NCI-H1436 (cell line): ENCODE data around the gene SIGLEC7.
"Not testable (repeated sequence)": the region's sequence is repeated elsewhere in the genome, so short reads cannot be mapped to it uniquely, and the experiment has no call there.

Experiments
- DNase-seq: peaks from one replicate; lab custom pipeline; 2025; lab: John Stamatoyannopoulos, UW

SIGLEC7 gene

DNA sequence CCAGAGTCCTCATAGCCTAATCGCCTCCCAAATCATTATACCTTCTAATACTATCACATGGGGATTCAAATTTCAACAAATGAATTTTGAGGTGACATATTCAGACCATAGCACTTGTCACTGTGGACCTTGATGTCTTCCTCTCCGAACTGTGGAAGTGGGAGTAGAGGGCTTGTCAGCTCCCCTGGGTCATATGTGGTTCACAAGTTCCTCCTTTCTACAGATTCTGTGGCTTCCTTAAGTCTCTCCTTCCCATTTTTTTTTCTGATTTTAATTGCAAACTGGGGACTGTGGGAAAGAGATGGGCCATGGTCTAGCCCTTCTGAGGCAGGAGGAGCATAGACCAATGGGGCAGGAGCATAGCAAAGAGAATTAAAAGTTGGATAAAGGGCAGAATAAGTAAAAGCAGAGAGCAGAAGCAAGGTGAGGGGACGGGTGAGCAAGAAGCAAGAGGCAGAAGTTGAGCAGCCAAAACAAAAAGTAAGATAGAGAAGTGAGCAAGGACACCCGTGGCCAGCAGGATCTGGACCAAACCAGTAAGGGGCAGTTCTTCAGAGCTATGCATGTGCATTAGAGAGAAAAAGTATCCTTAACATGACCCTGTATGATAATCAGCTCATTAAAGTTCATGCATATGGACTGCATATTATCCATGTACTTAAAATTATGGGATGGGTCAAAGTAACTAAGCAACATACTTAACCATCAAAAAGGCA lies 2.6 kb upstream of the SIGLEC7 start:
- no peak for DNase-seq

- no peak for DNase-seq
These were observed 1.7 kb upstream of the SIGLEC7 start for GRCh38 chr19:51140441-51140840.

GRCh38 chr19:51141181-51141580 lies 920 bp upstream of the SIGLEC7 start:
- DNase-seq = no peak

DNA sequence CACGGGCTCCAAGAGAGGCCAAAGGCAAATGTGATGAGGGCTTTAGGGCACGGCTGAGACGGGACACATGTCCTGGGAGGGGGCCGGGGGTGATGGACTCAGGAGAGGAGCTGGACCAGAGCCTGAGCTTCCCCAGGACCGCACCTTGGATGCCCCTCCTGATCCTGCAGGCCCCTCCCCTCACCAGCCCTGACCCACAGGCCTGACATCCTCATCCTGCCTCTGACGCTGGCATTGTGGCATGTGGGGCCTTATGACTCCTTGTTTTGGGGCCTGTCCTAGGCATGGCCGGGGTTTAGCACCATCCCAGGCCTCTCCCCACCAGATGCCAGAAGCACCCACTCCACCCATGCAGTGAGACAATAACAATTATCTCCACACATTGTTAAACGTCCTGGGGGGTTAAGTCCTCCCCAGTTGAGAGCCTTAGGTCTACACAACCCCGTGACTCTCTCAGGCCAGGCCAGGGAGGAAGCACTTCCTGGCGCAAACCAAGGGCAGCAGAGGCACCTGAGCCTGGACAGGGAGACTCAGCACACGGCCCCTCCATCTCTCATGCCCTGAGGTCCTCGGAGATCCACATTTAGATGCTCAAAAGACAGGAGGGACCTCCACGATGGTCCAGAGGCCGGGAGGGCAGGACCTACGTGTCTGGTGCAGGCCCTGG lies 841 bp downstream of the SIGLEC7 start:
- DNase-seq = not testable (repeated sequence)

- no peak for DNase-seq
These were observed 1.4 kb downstream of the SIGLEC7 start for GRCh38 chr19:51143486-51143885.

GRCh38 chr19:51144482-51145045 lies 2.5 kb downstream of the SIGLEC7 start:
- no peak for DNase-seq

- DNase-seq = no peak
These were observed 3.9 kb downstream of the SIGLEC7 start for GRCh38 chr19:51145916-51146493.

GRCh38 chr19:51146751-51147150 lies 4.7 kb downstream of the SIGLEC7 start:
- DNase-seq = no peak

- no peak for DNase-seq
These were observed 5.6 kb downstream of the SIGLEC7 start for GRCh38 chr19:51147663-51148062.

GRCh38 chr19:51148580-51148979 lies 6.5 kb downstream of the SIGLEC7 start:
- DNase-seq = no peak

DNA sequence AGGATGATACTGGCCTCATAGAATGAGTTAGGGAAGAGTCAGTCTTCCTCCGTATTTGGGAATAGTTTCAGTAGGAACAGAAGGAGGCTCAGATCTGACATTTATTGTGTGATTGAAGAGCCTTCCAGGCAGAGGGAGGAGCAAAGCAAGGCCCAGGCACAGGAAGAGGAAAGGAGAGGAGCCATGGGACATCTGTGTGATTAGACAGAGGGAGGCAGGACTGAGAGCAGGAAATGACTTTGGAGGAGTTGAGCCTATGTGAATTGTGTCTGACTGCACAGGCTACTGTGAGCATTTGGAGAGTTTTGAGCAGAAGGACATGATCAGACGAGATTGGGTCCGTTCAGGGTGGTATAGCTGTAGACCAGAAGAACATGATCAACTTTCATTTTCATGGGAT lies 8.5 kb downstream of the SIGLEC7 start:
- no peak for DNase-seq

- no peak for DNase-seq
These were observed 14.6 kb downstream of the SIGLEC7 start for GRCh38 chr19:51156710-51157109.

DNA sequence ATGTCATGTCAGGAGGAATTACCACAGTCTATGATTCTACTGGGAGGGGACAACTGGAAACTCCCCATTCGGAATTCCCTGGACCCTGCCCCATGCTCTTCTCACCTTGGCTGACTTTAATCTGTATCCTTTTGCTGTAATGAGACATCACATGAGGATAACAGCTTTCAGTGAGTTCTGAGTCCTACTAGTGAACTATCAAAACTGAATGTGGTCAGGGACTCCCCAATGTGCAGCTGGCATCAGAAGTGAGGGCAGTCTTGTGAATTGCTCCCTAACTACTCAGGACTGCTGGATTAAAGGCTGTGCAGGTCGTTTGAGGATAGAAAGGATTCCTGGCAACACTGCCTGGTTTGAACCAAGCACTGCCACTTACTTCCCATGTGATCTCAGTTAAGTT lies 15.2 kb downstream of the SIGLEC7 start:
- DNase-seq = no peak

- peak; percentile 17 for DNase-seq
These were observed 16.5 kb downstream of the SIGLEC7 start for GRCh38 chr19:51158474-51159129.

GRCh38 chr19:51159656-51160055 lies 17.6 kb downstream of the SIGLEC7 start:
- DNase-seq = no peak

DNA sequence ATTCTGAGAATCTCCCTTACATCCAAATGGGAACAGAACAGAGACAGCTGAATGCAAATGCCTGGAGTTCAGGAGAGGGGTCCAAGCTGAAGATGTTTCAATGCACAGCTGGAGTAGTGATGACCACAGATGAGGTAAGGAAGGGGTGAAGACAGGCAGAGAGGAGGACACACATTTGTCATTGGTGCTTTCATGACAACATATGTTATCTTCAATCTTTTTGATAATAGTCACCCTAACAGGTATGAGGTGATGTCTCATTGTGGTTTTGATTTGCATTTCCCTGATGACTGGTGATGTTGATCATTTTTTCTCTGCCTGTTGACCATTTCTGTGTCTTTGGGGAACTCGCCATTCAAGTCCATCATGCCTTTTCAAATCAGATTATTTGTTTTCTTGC lies 19.2 kb downstream of the SIGLEC7 start:
- DNase-seq = no peak

DNA sequence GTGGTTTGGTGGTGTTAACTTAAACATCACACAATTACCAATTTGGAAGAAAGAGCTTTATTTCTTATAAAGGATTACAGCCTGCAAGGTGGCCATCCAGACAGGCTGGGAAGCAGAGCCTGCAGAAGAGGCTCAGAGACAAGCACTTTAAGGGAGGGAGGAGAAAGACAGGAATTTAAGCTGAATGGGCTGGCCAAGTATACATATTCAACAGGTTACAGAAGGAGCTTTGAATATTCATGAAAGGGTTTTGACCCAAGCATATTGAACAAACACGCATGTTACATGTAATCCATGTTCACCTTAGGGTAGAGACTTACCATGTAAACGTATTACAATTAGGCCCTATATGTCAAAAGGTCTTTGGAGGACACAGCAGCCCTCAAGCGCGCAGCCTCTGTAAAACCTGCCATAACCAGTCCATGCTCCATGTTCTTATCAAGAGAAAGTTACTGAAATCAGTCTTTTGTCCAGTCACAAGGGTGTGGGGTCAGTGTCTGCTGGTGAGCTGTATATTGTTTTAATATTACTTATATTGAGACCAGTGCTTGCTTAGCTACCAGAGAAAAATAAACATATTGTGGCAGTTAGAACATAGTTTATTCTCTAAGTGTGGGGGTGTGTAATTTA lies 19.9 kb downstream of the SIGLEC7 start:
- no peak for DNase-seq

DNA sequence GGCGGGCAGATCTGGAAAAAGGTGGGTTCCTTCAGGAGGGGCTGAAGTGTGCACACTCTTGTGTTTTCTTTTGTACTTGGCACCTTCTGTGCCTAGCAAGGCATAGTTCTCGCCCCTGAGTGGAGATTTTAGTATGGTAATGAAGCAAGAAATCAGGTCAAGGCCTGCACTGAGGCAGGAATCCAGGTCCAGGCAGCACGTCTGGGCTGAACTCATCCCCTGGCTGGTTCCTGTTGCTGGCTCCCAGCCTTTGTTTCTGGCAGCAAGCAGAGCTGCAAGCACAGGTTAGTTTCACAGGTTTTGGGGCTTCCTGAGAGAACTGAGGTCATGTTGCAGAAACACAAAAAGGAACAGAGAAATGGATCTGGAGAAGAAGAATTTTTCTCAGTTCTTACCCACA lies 21.2 kb downstream of the SIGLEC7 start:
- DNase-seq = no peak

GRCh38 chr19:51164215-51164614 lies 22.1 kb downstream of the SIGLEC7 start:
- DNase-seq = no peak

DNA sequence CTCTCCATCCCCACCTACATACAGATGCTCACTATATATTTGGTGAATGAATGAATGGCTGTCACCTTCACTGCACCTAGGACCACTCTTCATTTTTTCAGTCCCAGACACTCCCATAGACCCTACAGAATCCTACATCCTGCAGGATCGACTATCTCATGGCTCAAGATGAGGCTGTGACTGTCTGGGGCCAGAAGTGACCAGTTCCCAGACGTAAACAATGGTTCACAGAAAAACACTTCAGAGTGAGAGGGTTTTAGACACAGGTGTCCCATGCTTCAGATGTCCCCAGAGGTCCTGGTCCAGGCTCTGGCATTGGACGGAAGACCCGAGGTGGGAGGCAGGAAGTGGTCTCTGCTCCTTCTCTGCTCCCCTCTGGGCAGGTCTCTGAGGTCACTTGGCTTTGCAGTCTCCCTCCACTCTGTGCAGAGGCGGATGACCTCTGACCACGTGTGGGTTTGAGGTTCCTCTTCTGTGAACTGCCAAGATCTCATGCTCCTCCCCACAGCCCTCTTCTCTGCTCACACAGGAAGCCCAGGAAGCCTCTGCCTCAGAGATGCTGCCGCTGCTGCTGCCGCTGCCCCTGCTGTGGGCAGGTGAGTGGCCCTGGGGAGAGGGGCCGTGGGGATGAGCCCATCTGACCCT lies 24.9 kb downstream of the SIGLEC7 start:
- no peak for DNase-seq

- no peak for DNase-seq
These were observed 26.6 kb downstream of the SIGLEC7 start for GRCh38 chr19:51168564-51169282.
